GM23338 (cell line): ENCODE data around the gene TBC1D9. TPM values are rescaled to one million over a fixed set of nuclear protein-coding genes. Genes with fewer than 3 reads are reported as not detected.
A peak's percentile ranks its signal among the peaks of the same experiment; 100 is the strongest.

Source experiments
- ATAC-seq: fragments of 200-7000 bp; cut with Tn5 transposase; 3 replicates; pipeline ENCODE4 v1.9.1; 2020
- DNase-seq: peaks from one replicate; pipeline ENCODE4 v3.0.0-alpha.2; 2015; ENCODE audit warnings: low spot score
- H2AFZ ChIP-seq: fragments of 200-600 bp; sonication (generic); 2 replicates; pipeline ENCODE4 v1.8.0; 2016; ENCODE audit warnings: antibody characterized with exemption, mild to moderate bottlenecking, moderate library complexity
- H3F3A ChIP-seq: fragments of 200-600 bp; sonication (generic); replicated peaks from 2 replicates; pipeline ENCODE4 v1.8.0; 2017; ENCODE audit warnings: antibody characterized with exemption, mixed run types, low read depth
- H3K27ac ChIP-seq: fragments of 200-600 bp; sonication (generic); 2 replicates; pipeline ENCODE4 v1.6.1; 2016; ENCODE audit warnings: low read depth
- H3K27me3 ChIP-seq: fragments of 200-600 bp; sonication (generic); 2 replicates; pipeline ENCODE4 v1.8.0; 2016; ENCODE audit warnings: mild to moderate bottlenecking, mixed run types, moderate library complexity; ENCODE audit not compliant: insufficient read depth
- H3K36me3 ChIP-seq: fragments of 200-600 bp; sonication (generic); 2 replicates; pipeline ENCODE4 v1.8.0; 2016; ENCODE audit warnings: mild to moderate bottlenecking; ENCODE audit not compliant: insufficient read depth
- H3K4me1 ChIP-seq: fragments of 200-600 bp; sonication (generic); 2 replicates; pipeline ENCODE4 v1.8.0; 2016; ENCODE audit warnings: mild to moderate bottlenecking, moderate library complexity; ENCODE audit not compliant: insufficient read depth
- H3K4me2 ChIP-seq: fragments of 200-600 bp; sonication (generic); 2 replicates; pipeline ENCODE4 v1.7.1; 2017; ENCODE audit warnings: mixed run types
- H3K4me3 ChIP-seq: fragments of 200-600 bp; sonication (generic); 2 replicates; pipeline ENCODE4 v1.6.1; 2016; ENCODE audit warnings: mixed run types
- H3K79me2 ChIP-seq: fragments of 200-600 bp; sonication (generic); replicated peaks from 2 replicates; pipeline ENCODE4 v1.8.0; 2017; ENCODE audit warnings: mild to moderate bottlenecking; ENCODE audit not compliant: insufficient read depth
- H3K9me2 ChIP-seq: fragments of 200-600 bp; sonication (generic); 2 replicates; pipeline ENCODE4 v1.8.0; 2017; ENCODE audit not compliant: insufficient read depth
- H4K20me1 ChIP-seq: fragments of 200-600 bp; sonication (generic); replicated peaks from 2 replicates; pipeline ENCODE4 v1.8.0; 2017; ENCODE audit warnings: mild to moderate bottlenecking; ENCODE audit not compliant: insufficient read depth
- H3K27ac Mint-ChIP-seq: 2 replicates; pipeline ENCODE4 v1.8.0; 2020; ENCODE audit warnings: inconsistent platforms, mild to moderate bottlenecking, moderate library complexity, mixed read lengths
- H3K27me3 Mint-ChIP-seq: 3 replicates; pipeline ENCODE4 v1.8.0; 2022; ENCODE audit warnings: low read depth, mild to moderate bottlenecking, moderate library complexity, mixed read lengths, inconsistent platforms; ENCODE audit not compliant: insufficient read depth, poor library complexity
- H3K36me3 Mint-ChIP-seq: 3 replicates; pipeline ENCODE4 v1.8.0; 2021; ENCODE audit warnings: low read depth, mild to moderate bottlenecking, inconsistent platforms, moderate library complexity, mixed read lengths
- H3K4me1 Mint-ChIP-seq: 3 replicates; pipeline ENCODE4 v1.8.0; 2020; ENCODE audit warnings: mild to moderate bottlenecking, inconsistent platforms, mixed read lengths
- H3K4me3 Mint-ChIP-seq: 3 replicates; pipeline ENCODE4 v1.8.0; 2021; ENCODE audit warnings: moderate library complexity, mild to moderate bottlenecking, inconsistent platforms, mixed read lengths
- H3K9me3 Mint-ChIP-seq: 3 replicates; pipeline ENCODE4 v1.8.0; 2020; ENCODE audit warnings: moderate library complexity, mild to moderate bottlenecking, inconsistent platforms, mixed read lengths
- CTCF ChIP-seq, 2 experiments: fragments of 200-600 bp in 1 of 2; sonication (generic) in 1 of 2; conservative IDR thresholded peaks; 2 replicates each; pipeline versions ENCODE4 v1.5.1 to v1.6.1; 2016 to 2017; ENCODE audit warnings: antibody characterized with exemption in 2 of 2, low read depth in 2 of 2, mild to moderate bottlenecking in 2 of 2, moderate library complexity in 1 of 2
- ETS1 ChIP-seq: IDR thresholded peaks from 2 replicates; pipeline ENCODE4 v1.6.1; 2016; ENCODE audit warnings: antibody characterized with exemption
- EZH2 ChIP-seq: fragments of 200-600 bp; sonication (generic); IDR thresholded peaks from one replicate; pipeline ENCODE4 v1.8.0; 2017; ENCODE audit warnings: antibody characterized with exemption, mild to moderate bottlenecking, low read depth; ENCODE audit not compliant: unreplicated experiment
- JUNB ChIP-seq: IDR thresholded peaks from one replicate; pipeline ENCODE4 v1.6.1; 2016; ENCODE audit warnings: antibody characterized with exemption; ENCODE audit not compliant: unreplicated experiment
- NANOG ChIP-seq: IDR thresholded peaks from 2 replicates; pipeline ENCODE4 v1.6.1; 2016; ENCODE audit warnings: antibody characterized with exemption, borderline replicate concordance
- POLR2AphosphoS5 ChIP-seq: IDR thresholded peaks from 2 replicates; pipeline ENCODE4 v1.6.1; 2016; ENCODE audit warnings: antibody characterized with exemption, low read depth
- ZNF114 ChIP-seq: fragments of 250-450 bp; sonication (Bioruptor Pico); IDR thresholded peaks from 2 replicates; pipeline ENCODE4 v1.5.0; 2020; ENCODE audit warnings: mild to moderate bottlenecking, moderate library complexity
- ZNF331 ChIP-seq: fragments of 250-450 bp; sonication (Bioruptor Pico); IDR thresholded peaks from 2 replicates; pipeline ENCODE4 v1.5.0; 2020; ENCODE audit warnings: low read depth, mild to moderate bottlenecking, moderate library complexity
- polyA plus RNA-seq: library from polyadenylated mRNA; unstranded; fragments of >200 nt; fragmentation: Nextera tagmentation; extraction: Ambion mirVana; gene quantifications from 2 replicates; pipeline ENCODE4 v1.2.1, GENCODE V29; 2016
- total RNA-seq: library from RNA; depleted of rRNA; stranded (reverse); fragments of >200 nt; shearing (Covaris generic); gene quantifications from 2 replicates; pipeline ENCODE4 v1.2.3, GENCODE V29; 2014

The TBC1D9 gene
- total and polyA plus RNA-seq, 2 experiments from 2014 or later = 0.03 to 0.56 TPM

DNA sequence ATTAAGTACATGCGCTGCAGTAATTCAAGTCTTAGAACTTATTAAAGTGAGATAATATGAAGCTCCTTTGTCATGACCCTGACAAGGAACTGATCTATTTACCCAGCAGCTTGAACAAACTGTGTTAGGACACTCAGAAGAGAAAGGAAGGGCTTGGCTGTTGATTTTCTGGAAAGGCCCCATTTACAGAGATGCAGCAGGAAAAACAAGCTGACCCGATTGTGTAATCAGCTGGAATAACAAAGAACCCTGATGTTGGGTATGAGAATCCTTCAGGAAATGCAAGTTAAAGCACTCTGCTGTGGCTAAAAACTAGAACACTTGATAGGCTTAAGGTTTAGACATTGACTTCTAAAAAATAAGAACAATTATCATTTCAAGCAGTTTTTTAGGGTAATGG lies 64.8 kb downstream of the TBC1D9 start:
- peak; percentile 73 for ATAC-seq
- H2AFZ ChIP-seq = no peak overlapping the region
- no peaks in the 10 kb centered on the region for H3K9me2 ChIP-seq
- no peaks in the 10 kb centered on the region for H3K36me3 ChIP-seq
- H3K4me3 ChIP-seq = no peak overlapping the region
- TF ChIP-seq ETS1 (no peak), JUNB (no peak), ZNF331 (CRISPR knock-in tag) (peak; percentile 91), POLR2AphosphoS5 (peak; percentile 26; the same call in 1 of the 2 replicates)
- Mint-ChIP-seq H3K27me3 (peaks cover 31% of the 10 kb centered on the region), H3K4me1 (peaks cover 25% of the 10 kb centered on the region), H3K27ac (no peak overlapping the region), H3K36me3 (no peaks in the 10 kb centered on the region), H3K4me3 (no peak overlapping the region), H3K9me3 (no peaks in the 10 kb centered on the region)
- H3K27me3 ChIP-seq = peaks cover 56% of the 10 kb centered on the region
- H3K4me1 ChIP-seq = no peaks in the 10 kb centered on the region; the same call in 1 of the 2 replicates
- no peaks in the 10 kb centered on the region for H3F3A ChIP-seq
- H3K79me2 ChIP-seq = no peaks in the 10 kb centered on the region
- H4K20me1 ChIP-seq = no peaks in the 10 kb centered on the region
- no peak overlapping the region for H3K27ac ChIP-seq
- peak; percentile 76 for DNase-seq
- no peak overlapping the region for H3K4me2 ChIP-seq

GRCh38 chr4:140690093-140690492 lies 66.1 kb downstream of the TBC1D9 start:
- Histone ChIP-seq H3K4me2 (no peak overlapping the region), H3K4me3 (no peak overlapping the region), H3K36me3 (no peaks in the 10 kb centered on the region), H2AFZ (no peak overlapping the region), H3K79me2 (no peaks in the 10 kb centered on the region), H3K27me3 (peaks cover 56% of the 10 kb centered on the region), H3K27ac (no peak overlapping the region), H4K20me1 (no peaks in the 10 kb centered on the region), H3K4me1 (no peaks in the 10 kb centered on the region; the same call in 1 of the 2 replicates), H3F3A (no peaks in the 10 kb centered on the region), H3K9me2 (no peaks in the 10 kb centered on the region)
- H3K27ac Mint-ChIP-seq = no peak overlapping the region
- no peak for ATAC-seq
- no peak for TF ChIP-seq ZNF114 (CRISPR knock-in tag)
- no peak for TF ChIP-seq NANOG
- no peak for TF ChIP-seq JUNB
- H3K36me3 Mint-ChIP-seq = no peaks in the 10 kb centered on the region
- no peak overlapping the region for H3K4me3 Mint-ChIP-seq
- H3K4me1 Mint-ChIP-seq = peaks cover 25% of the 10 kb centered on the region
- H3K27me3 Mint-ChIP-seq = peaks cover 31% of the 10 kb centered on the region
- no peak for DNase-seq
- H3K9me3 Mint-ChIP-seq = no peaks in the 10 kb centered on the region

DNA sequence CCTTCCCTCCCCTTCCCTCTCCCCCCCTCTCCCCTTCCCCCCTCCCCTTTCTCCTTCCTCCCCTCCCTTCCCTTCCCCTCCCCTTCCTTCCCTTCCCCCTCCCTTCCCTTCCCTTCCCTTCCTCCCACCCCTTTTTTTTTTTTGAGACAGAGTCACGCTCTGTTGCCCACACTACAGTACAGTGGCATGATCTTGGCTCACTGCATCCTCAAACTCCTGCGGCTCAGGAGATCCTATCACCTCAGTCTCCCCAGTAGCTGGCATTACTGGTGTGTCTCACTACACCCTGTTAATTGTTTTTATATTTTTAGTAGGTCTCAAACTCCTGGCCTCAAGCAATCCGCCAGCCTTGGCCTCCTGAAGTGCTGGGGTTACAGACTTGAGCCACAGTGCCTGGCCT lies 66.6 kb downstream of the TBC1D9 start:
- peaks cover 31% of the 10 kb centered on the region for H3K27me3 Mint-ChIP-seq
- peaks cover 25% of the 10 kb centered on the region for H3K4me1 Mint-ChIP-seq
- TF ChIP-seq ETS1 (no peak), ZNF331 (CRISPR knock-in tag) (no peak), NANOG (no peak), JUNB (no peak), CTCF (conservative IDR thresholded peaks at IDR 0.05; ENCODE audit: low read depth in 2 of 2) (no peak), EZH2 (no peak), ZNF114 (CRISPR knock-in tag) (no peak)
- Histone ChIP-seq H3F3A (no peaks in the 10 kb centered on the region), H3K36me3 (no peaks in the 10 kb centered on the region), H3K9me2 (no peaks in the 10 kb centered on the region), H3K4me2 (no peak overlapping the region), H3K27me3 (peaks cover 56% of the 10 kb centered on the region), H3K4me1 (no peaks in the 10 kb centered on the region; the same call in 1 of the 2 replicates), H2AFZ (no peak overlapping the region), H3K79me2 (no peaks in the 10 kb centered on the region), H4K20me1 (no peaks in the 10 kb centered on the region), H3K4me3 (no peak overlapping the region), H3K27ac (no peak overlapping the region)
- no peak overlapping the region for H3K4me3 Mint-ChIP-seq
- H3K27ac Mint-ChIP-seq = no peak overlapping the region
- no peaks in the 10 kb centered on the region for H3K36me3 Mint-ChIP-seq
- no peaks in the 10 kb centered on the region for H3K9me3 Mint-ChIP-seq
- no peak for DNase-seq
- no peak for ATAC-seq
